ENCODE measurements around the gene RFT1.

Gene RFT1

DNA sequence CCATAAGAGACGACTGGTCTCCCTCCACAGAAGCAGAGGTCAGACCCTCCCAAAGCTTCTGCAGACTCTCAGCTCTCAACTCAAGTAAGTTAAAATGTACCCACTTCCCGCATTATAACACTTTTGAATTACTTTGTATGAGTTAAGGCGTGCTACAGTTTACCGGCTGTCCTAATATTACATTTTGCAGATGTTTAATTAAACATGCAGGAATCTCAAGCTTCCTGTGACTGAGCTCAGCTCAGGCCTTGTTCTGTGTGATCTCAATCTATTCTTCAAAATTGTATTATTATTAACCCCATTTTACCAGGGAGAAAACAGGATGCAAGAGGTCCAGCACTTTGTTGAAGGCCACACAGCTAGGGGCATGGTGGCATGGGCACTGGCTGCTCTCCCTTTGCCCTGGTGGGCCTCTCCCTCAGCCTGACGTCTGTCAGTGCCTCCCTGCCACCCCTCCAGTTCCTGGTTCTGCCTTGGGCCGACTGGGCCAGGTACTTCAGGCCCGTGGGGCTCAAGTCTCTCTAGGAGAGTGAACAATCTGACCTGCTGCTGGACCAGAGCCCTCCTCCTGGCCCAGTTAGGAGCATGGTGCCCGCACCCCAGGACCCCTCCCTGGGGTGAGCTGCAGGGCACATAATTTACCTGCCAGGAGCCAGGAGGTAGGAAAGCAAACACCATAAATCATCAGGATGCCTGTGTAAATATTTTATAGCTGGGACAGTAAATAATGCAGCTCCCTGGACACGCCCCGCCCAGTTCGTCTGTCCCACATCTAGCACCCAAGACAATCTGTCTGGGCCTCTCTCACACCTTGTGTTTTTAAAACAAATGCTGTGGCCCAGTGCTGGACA, 14.9 kb upstream of the RFT1 start:
- Histone ChIP-seq H3K79me2 (ENCODE audit: low read length) (no peaks in the 10 kb centered on the region), H3K4me2 (ENCODE audit: low read depth, low read length) (no peak overlapping the region), H3F3A (ENCODE audit: insufficient read depth, low read length) (no peaks in the 10 kb centered on the region), H2AFZ (ENCODE audit: low read length) (no peak overlapping the region), H3K9me2 (replicated peaks; ENCODE audit: insufficient read depth, low read length) (no peaks in the 10 kb centered on the region), H4K20me1 (ENCODE audit: insufficient read depth, low read length) (no peaks in the 10 kb centered on the region), H3K36me3 (replicated peaks; ENCODE audit: insufficient read depth, low read length) (no peaks in the 10 kb centered on the region), H3K4me3 (ENCODE audit: low read length) (no peak overlapping the region), H3K9me3 (replicated peaks; ENCODE audit: insufficient read depth, low read length) (no peaks in the 10 kb centered on the region), H3K27me3 (replicated peaks; ENCODE audit: insufficient read depth, low read length) (no peaks in the 10 kb centered on the region), H3K4me1 (ENCODE audit: low read length) (no peaks in the 10 kb centered on the region), H3K27ac (ENCODE audit: low read length) (no peak overlapping the region), H3K9ac (ENCODE audit: low read length) (no peak overlapping the region)
- no peak for DNase-seq
- TF ChIP-seq EZH2 (optimal IDR thresholded peaks at IDR 0.05; ENCODE audit: low read depth, low read length) (no peak), EZH2phosphoT487 (IDR thresholded peaks at IDR 0.05; ENCODE audit: low read length) (no peak)
- TF ChIP-seq, protein P1, sequence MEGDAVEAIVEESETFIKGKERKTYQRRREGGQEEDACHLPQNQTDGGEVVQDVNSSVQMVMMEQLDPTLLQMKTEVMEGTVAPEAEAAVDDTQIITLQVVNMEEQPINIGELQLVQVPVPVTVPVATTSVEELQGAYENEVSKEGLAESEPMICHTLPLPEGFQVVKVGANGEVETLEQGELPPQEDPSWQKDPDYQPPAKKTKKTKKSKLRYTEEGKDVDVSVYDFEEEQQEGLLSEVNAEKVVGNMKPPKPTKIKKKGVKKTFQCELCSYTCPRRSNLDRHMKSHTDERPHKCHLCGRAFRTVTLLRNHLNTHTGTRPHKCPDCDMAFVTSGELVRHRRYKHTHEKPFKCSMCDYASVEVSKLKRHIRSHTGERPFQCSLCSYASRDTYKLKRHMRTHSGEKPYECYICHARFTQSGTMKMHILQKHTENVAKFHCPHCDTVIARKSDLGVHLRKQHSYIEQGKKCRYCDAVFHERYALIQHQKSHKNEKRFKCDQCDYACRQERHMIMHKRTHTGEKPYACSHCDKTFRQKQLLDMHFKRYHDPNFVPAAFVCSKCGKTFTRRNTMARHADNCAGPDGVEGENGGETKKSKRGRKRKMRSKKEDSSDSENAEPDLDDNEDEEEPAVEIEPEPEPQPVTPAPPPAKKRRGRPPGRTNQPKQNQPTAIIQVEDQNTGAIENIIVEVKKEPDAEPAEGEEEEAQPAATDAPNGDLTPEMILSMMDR (IDR thresholded peaks at IDR 0.05; ENCODE audit: low read length): no peak

DNA sequence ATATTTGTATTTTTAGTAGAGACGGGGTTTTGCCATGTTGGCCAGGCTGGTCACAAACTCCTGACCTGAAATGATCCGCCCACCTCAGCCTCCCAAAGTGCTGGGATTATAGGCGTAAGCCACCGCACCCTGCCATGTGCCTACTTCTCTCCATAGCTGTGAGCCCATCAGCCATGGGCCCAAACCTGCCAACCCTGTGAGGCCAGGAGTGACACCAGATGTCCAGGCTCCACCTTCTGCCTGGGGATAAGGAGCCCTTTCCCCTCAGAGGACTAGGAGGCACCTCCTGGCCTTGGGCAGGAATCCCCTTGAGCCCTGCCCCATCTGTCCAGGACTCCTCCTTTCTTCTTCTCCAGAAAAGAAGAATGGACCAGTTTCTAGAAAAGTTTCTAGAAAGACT, 14.2 kb upstream of the RFT1 start:
- Histone ChIP-seq H3K4me1 (ENCODE audit: low read length) (no peaks in the 10 kb centered on the region), H3K27me3 (replicated peaks; ENCODE audit: insufficient read depth, low read length) (no peaks in the 10 kb centered on the region), H3K4me3 (ENCODE audit: low read length) (no peak overlapping the region), H2AFZ (ENCODE audit: low read length) (no peak overlapping the region), H3K79me2 (ENCODE audit: low read length) (no peaks in the 10 kb centered on the region), H3K27ac (ENCODE audit: low read length) (no peak overlapping the region), H3F3A (ENCODE audit: insufficient read depth, low read length) (no peaks in the 10 kb centered on the region), H3K9me3 (replicated peaks; ENCODE audit: insufficient read depth, low read length) (no peaks in the 10 kb centered on the region), H3K4me2 (ENCODE audit: low read depth, low read length) (no peak overlapping the region), H4K20me1 (ENCODE audit: insufficient read depth, low read length) (no peaks in the 10 kb centered on the region), H3K9me2 (replicated peaks; ENCODE audit: insufficient read depth, low read length) (no peaks in the 10 kb centered on the region), H3K9ac (ENCODE audit: low read length) (no peak overlapping the region), H3K36me3 (replicated peaks; ENCODE audit: insufficient read depth, low read length) (no peaks in the 10 kb centered on the region)
- DNase-seq: no peak
- TF ChIP-seq, protein P1 (IDR thresholded peaks at IDR 0.05; ENCODE audit: low read length): no peak
- no peak for TF ChIP-seq EZH2 (optimal IDR thresholded peaks at IDR 0.05; ENCODE audit: low read depth, low read length)
- TF ChIP-seq EZH2phosphoT487 (IDR thresholded peaks at IDR 0.05; ENCODE audit: low read length): no peak

DNA sequence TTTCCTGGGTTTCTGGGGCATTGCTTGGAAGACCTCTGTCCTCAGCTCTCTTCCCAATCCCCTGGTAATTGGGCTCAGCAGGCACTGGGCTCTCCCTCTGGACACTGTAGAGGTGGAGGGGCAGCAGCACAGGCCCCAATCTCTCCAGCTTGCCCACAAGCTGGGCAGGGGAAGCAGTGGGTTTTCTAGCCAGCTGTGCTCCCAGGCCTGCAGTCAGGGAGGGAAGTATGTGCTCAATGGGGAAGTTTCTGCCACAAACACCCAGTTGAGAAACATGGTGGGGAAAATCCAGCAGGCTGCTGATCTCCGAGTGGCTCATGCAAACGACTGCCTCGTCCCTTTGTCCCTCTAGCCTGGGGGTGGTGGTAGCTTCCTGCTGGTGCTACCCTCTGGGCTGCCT, 12.8 kb upstream of the RFT1 start:
- Histone ChIP-seq H3K4me2 (ENCODE audit: low read depth, low read length) (no peak overlapping the region), H3K4me1 (ENCODE audit: low read length) (no peaks in the 10 kb centered on the region), H3K36me3 (replicated peaks; ENCODE audit: insufficient read depth, low read length) (no peaks in the 10 kb centered on the region), H3K9me2 (replicated peaks; ENCODE audit: insufficient read depth, low read length) (no peaks in the 10 kb centered on the region), H2AFZ (ENCODE audit: low read length) (no peak overlapping the region), H3F3A (ENCODE audit: insufficient read depth, low read length) (no peaks in the 10 kb centered on the region), H3K27me3 (replicated peaks; ENCODE audit: insufficient read depth, low read length) (no peaks in the 10 kb centered on the region), H4K20me1 (ENCODE audit: insufficient read depth, low read length) (no peaks in the 10 kb centered on the region), H3K4me3 (ENCODE audit: low read length) (no peak overlapping the region), H3K27ac (ENCODE audit: low read length) (no peak overlapping the region), H3K9ac (ENCODE audit: low read length) (no peak overlapping the region), H3K79me2 (ENCODE audit: low read length) (no peaks in the 10 kb centered on the region), H3K9me3 (replicated peaks; ENCODE audit: insufficient read depth, low read length) (no peaks in the 10 kb centered on the region)
- TF ChIP-seq EZH2 (optimal IDR thresholded peaks at IDR 0.05; ENCODE audit: low read depth, low read length): no peak
- TF ChIP-seq EZH2phosphoT487 (IDR thresholded peaks at IDR 0.05; ENCODE audit: low read length): no peak
- TF ChIP-seq, protein P1 (IDR thresholded peaks at IDR 0.05; ENCODE audit: low read length): no peak
- no peak for DNase-seq
